NT2/D1 (cell line): Measurements from ENCODE around the gene CDH18.

Source experiments
- DNase-seq: peaks from one replicate; pipeline ENCODE4 v3.0.0-alpha.2; 2011; ENCODE audit warnings: low read depth, low spot score
- H3K27me3 ChIP-seq: 2 replicates; pipeline ENCODE4 v1.6.0; 2011; ENCODE audit warnings: mild to moderate bottlenecking; ENCODE audit not compliant: insufficient read length, insufficient read depth
- H3K36me3 ChIP-seq: 2 replicates; pipeline ENCODE4 v1.6.1; 2011; ENCODE audit warnings: mild to moderate bottlenecking, low read length, mixed read lengths; ENCODE audit not compliant: insufficient read depth, insufficient read length
- H3K4me1 ChIP-seq: 2 replicates; pipeline ENCODE4 v1.5.1; 2011; ENCODE audit not compliant: insufficient read depth, insufficient read length
- H3K4me3 ChIP-seq: 2 replicates; pipeline ENCODE4 v1.5.1; 2011; ENCODE audit warnings: low read depth; ENCODE audit not compliant: insufficient read length
- H3K9ac ChIP-seq: 2 replicates; pipeline ENCODE4 v1.6.0; 2011; ENCODE audit warnings: low read depth; ENCODE audit not compliant: insufficient read length
- H3K9me3 ChIP-seq: 2 replicates; pipeline ENCODE4 v1.5.1; 2011; ENCODE audit warnings: mild to moderate bottlenecking, low read length; ENCODE audit not compliant: insufficient read depth
- SUZ12 ChIP-seq: IDR thresholded peaks from 2 replicates; pipeline ENCODE4 v1.6.1; 2011; ENCODE audit not compliant: insufficient read length, insufficient read depth; ENCODE audit errors: extremely low read depth
- YY1 ChIP-seq: IDR thresholded peaks from 2 replicates; pipeline ENCODE4 v1.6.1; 2011; ENCODE audit not compliant: insufficient read length, insufficient read depth
- ZNF274 ChIP-seq: IDR thresholded peaks from 2 replicates; pipeline ENCODE4 v1.6.1; 2011; ENCODE audit warnings: mild to moderate bottlenecking, low read depth, low read length

CDH18 gene

GRCh38 chr5:19904766-19905165, 83.2 kb downstream of the CDH18 start:
- H3K9me3 ChIP-seq, result no peaks in the 10 kb centered on the region
- no peaks in the 10 kb centered on the region for H3K36me3 ChIP-seq
- no peak for TF ChIP-seq SUZ12
- no peak for TF ChIP-seq YY1
- no peak for TF ChIP-seq ZNF274
- no peak overlapping the region for H3K4me3 ChIP-seq
- H3K27me3 ChIP-seq, result no peaks in the 10 kb centered on the region
- no peak for DNase-seq
- no peaks in the 10 kb centered on the region for H3K4me1 ChIP-seq
- H3K9ac ChIP-seq, result no peak overlapping the region

GRCh38 chr5:19903611-19904010, 84.4 kb downstream of the CDH18 start:
- no peak for TF ChIP-seq SUZ12
- TF ChIP-seq ZNF274, result no peak
- no peak for TF ChIP-seq YY1
- DNase-seq, result no peak

GRCh38 chr5:19902316-19902934, 85.6 kb downstream of the CDH18 start:
- Histone ChIP-seq H3K27me3 (no peaks in the 10 kb centered on the region), H3K9me3 (no peaks in the 10 kb centered on the region), H3K4me1 (no peaks in the 10 kb centered on the region), H3K9ac (no peak overlapping the region), H3K4me3 (no peak overlapping the region), H3K36me3 (no peaks in the 10 kb centered on the region)
- DNase-seq, result no peak
- TF ChIP-seq YY1 (no peak), SUZ12 (no peak), ZNF274 (no peak)

More at GRCh38 chr5:19903611-19904010, 84.4 kb downstream of the CDH18 start:
- H3K9me3 ChIP-seq, result no peaks in the 10 kb centered on the region
- no peaks in the 10 kb centered on the region for H3K36me3 ChIP-seq
- H3K9ac ChIP-seq, result no peak overlapping the region
- H3K4me3 ChIP-seq, result no peak overlapping the region
- H3K4me1 ChIP-seq, result no peaks in the 10 kb centered on the region
- H3K27me3 ChIP-seq, result no peaks in the 10 kb centered on the region

GRCh38 chr5:19900269-19900668, 87.7 kb downstream of the CDH18 start:
- DNase-seq, result no peak

GRCh38 chr5:19891658-19892057, 96.3 kb downstream of the CDH18 start:
- no peak for DNase-seq
- Histone ChIP-seq H3K4me3 (no peak overlapping the region), H3K4me1 (no peaks in the 10 kb centered on the region), H3K36me3 (no peaks in the 10 kb centered on the region), H3K9ac (no peak overlapping the region), H3K9me3 (no peaks in the 10 kb centered on the region), H3K27me3 (no peaks in the 10 kb centered on the region)
- TF ChIP-seq YY1 (no peak), ZNF274 (no peak), SUZ12 (no peak)

More at GRCh38 chr5:19900269-19900668, 87.7 kb downstream of the CDH18 start:
- H3K36me3 ChIP-seq, result no peaks in the 10 kb centered on the region
- H3K27me3 ChIP-seq, result no peaks in the 10 kb centered on the region
- no peaks in the 10 kb centered on the region for H3K4me1 ChIP-seq
- no peak for TF ChIP-seq YY1
- no peak for TF ChIP-seq ZNF274
- TF ChIP-seq SUZ12, result no peak
- no peak overlapping the region for H3K9ac ChIP-seq
- H3K4me3 ChIP-seq, result no peak overlapping the region
- H3K9me3 ChIP-seq, result no peaks in the 10 kb centered on the region

GRCh38 chr5:19886123-19886917, 101.7 kb downstream of the CDH18 start:
- Histone ChIP-seq H3K9ac (no peak overlapping the region), H3K4me3 (no peak overlapping the region), H3K9me3 (no peaks in the 10 kb centered on the region), H3K36me3 (no peaks in the 10 kb centered on the region), H3K27me3 (no peaks in the 10 kb centered on the region), H3K4me1 (no peaks in the 10 kb centered on the region)
- DNase-seq, result no peak
- TF ChIP-seq YY1 (no peak), ZNF274 (no peak), SUZ12 (no peak)

- Histone ChIP-seq H3K9me3 (no peaks in the 10 kb centered on the region), H3K9ac (no peak overlapping the region), H3K4me1 (no peaks in the 10 kb centered on the region), H3K4me3 (no peak overlapping the region), H3K27me3 (no peaks in the 10 kb centered on the region), H3K36me3 (no peaks in the 10 kb centered on the region)
- TF ChIP-seq YY1 (no peak), SUZ12 (no peak), ZNF274 (no peak)
- DNase-seq, result no peak
These were observed 102.8 kb downstream of the CDH18 start for GRCh38 chr5:19885040-19885824.
